K562 (cell line): ENCODE measurements around the gene SULT6B1. TPM values are rescaled to one million over a fixed set of nuclear protein-coding genes. Genes with fewer than 3 reads are reported as not detected.
A peak's percentile ranks its signal among the peaks of the same experiment; 100 is the strongest.

ENCODE experiments used
- ATAC-seq: fragments of 200-7000 bp; cut with Tn5 transposase; 3 replicates; pipeline ENCODE4 v1.9.1; 2020; ENCODE audit warnings: moderate library complexity
- BruUV-seq: library from RNA; stranded (reverse); fragments of 400-500 nt; replicated peaks from 2 replicates; lab custom pipeline; 2021; lab: Mats Ljungman, UMichigan
- CTCF ChIA-PET: fragments of 300-600 bp; formaldehyde crosslinking; extraction: SDS; loops from one replicate; lab custom pipeline; 2021; ENCODE audit warnings: low intra/inter-chr PET ratio; lab: Yijun Ruan, JAX
- POLR2A ChIA-PET: fragments of 300-600, 350-650 bp; sonication (Branson Sonifier 250); formaldehyde crosslinking; extraction: SDS; loops from one replicate; lab custom pipeline; 2021; ENCODE audit warnings: antibody characterized with exemption, inconsistent platforms; lab: Yijun Ruan, JAX
- DNase-seq, 4 experiments: peaks; one replicate each; pipeline versions ENCODE4 v3.0.0 to v3.0.0-alpha.2; 2011 to 2018; ENCODE audit warnings: low spot score in 3 of 4, mixed read lengths in 3 of 4; ENCODE audit errors: extremely low read depth in 1 of 4
- FAIRE-seq: peaks from 2 replicates; lab custom pipeline; 2011; peaks lifted over from hg19 to GRCh38; lab: Jason Lieb, UNC
- H2AFZ ChIP-seq: 2 replicates; pipeline ENCODE4 v1.6.0; 2011; ENCODE audit warnings: low read depth, low read length, control low read depth, inconsistent platforms
- H3K27ac ChIP-seq: fragments of 200-600 bp; 3 replicates; pipeline ENCODE4 v1.8.0; 2011; ENCODE audit warnings: low read depth, mild to moderate bottlenecking, control low read depth, inconsistent platforms, low read length, moderate library complexity, mixed read lengths; ENCODE audit errors: extremely low read depth
- H3K27me3 ChIP-seq, 2 experiments: fragments of 300-600 bp in 1 of 2; 2 replicates in 1 of 2; 3 replicates in 1 of 2; pipeline versions ENCODE4 v1.6.0 to v1.8.0; 2011; ENCODE audit warnings: inconsistent platforms in 2 of 2, low read length in 2 of 2, mild to moderate bottlenecking in 1 of 2, mixed read lengths in 1 of 2, moderate library complexity in 1 of 2; ENCODE audit not compliant: control insufficient read depth in 2 of 2, insufficient read depth in 2 of 2
- H3K36me3 ChIP-seq: fragments of 300-600 bp; 3 replicates; pipeline ENCODE4 v1.8.0; 2011; ENCODE audit warnings: mild to moderate bottlenecking, low read length, inconsistent platforms; ENCODE audit not compliant: control insufficient read depth, insufficient read depth
- H3K4me1 ChIP-seq, 2 experiments: fragments of 200-600 bp in 1 of 2; replicated peaks in 1 of 2; 2 replicates in 1 of 2; 3 replicates in 1 of 2; pipeline versions ENCODE4 v1.5.1 to v1.8.0; 2011; ENCODE audit warnings: inconsistent platforms in 2 of 2, low read length in 2 of 2, mild to moderate bottlenecking in 1 of 2, mixed read lengths in 1 of 2, moderate library complexity in 1 of 2; ENCODE audit not compliant: control insufficient read depth in 2 of 2, insufficient read depth in 2 of 2
- H3K4me2 ChIP-seq: 2 replicates; pipeline ENCODE4 v1.6.1; 2011; ENCODE audit warnings: low read length, control low read depth, inconsistent platforms, mixed read lengths; ENCODE audit not compliant: insufficient read depth
- H3K4me3 ChIP-seq: fragments of 200-600 bp; sonication (generic), shearing (Covaris generic); 2 replicates; pipeline ENCODE4 v1.5.1; 2016; ENCODE audit warnings: control low read depth, inconsistent platforms
- H3K79me2 ChIP-seq: fragments of 200-600 bp; 3 replicates; pipeline ENCODE4 v1.8.0; 2011; ENCODE audit warnings: low read length, inconsistent platforms; ENCODE audit not compliant: control insufficient read depth, insufficient read depth
- H3K9ac ChIP-seq, 2 experiments: 2 replicates each; pipeline versions ENCODE4 v1.6.0 to v1.6.1; 2011; ENCODE audit warnings: low read depth in 2 of 2, low read length in 2 of 2, control low read depth in 1 of 2, inconsistent platforms in 1 of 2, mild to moderate bottlenecking in 1 of 2, mixed read lengths in 1 of 2; ENCODE audit not compliant: insufficient read depth in 1 of 2
- H3K9me1 ChIP-seq: one replicate; pipeline ENCODE4 v1.6.0; 2011; ENCODE audit warnings: inconsistent platforms, mild to moderate bottlenecking, low read length, moderate library complexity; ENCODE audit not compliant: control insufficient read depth, insufficient read depth
- H3K9me3 ChIP-seq: replicated peaks from 2 replicates; pipeline ENCODE4 v1.5.1; 2011; ENCODE audit warnings: low read depth, low read length, inconsistent platforms; ENCODE audit not compliant: control insufficient read depth, insufficient read depth
- H4K20me1 ChIP-seq: replicated peaks from 2 replicates; pipeline ENCODE4 v1.6.1; 2011; ENCODE audit warnings: low read length, inconsistent platforms, mixed read lengths; ENCODE audit not compliant: control insufficient read depth, insufficient read depth
- C11orf30 ChIP-seq: fragments of 450-650 bp; IDR thresholded peaks from 2 replicates; pipeline ENCODE4 v1.6.1; 2016; ENCODE audit warnings: low read depth, mild to moderate bottlenecking
- CBFA2T2 ChIP-seq: fragments of 450-650 bp; conservative IDR thresholded peaks from 2 replicates; pipeline ENCODE4 v1.6.1; 2017; ENCODE audit warnings: mild to moderate bottlenecking
- CBFA2T3 ChIP-seq: fragments of 450-650 bp; IDR thresholded peaks from 2 replicates; pipeline ENCODE4 v1.6.1; 2017
- CBFB ChIP-seq: sonication (generic); formaldehyde crosslinking; IDR thresholded peaks from 2 replicates; pipeline ENCODE4 v1.4.0; 2020; ENCODE audit warnings: mild to moderate bottlenecking, missing genetic modification reagents
- CHCHD3 ChIP-seq: fragments of 250-450 bp; sonication (Bioruptor Pico); IDR thresholded peaks from 2 replicates; pipeline ENCODE4 v2.1.2; 2022; ENCODE audit warnings: mild to moderate bottlenecking
- FOSL1 ChIP-seq: fragments of 200-800 bp; sonication (Bioruptor generic); conservative IDR thresholded peaks from 2 replicates; pipeline ENCODE4 v1.6.1; 2016; ENCODE audit warnings: missing genetic modification characterization, missing compliant biosample characterization
- GABPB1 ChIP-seq: sonication (generic); formaldehyde crosslinking; IDR thresholded peaks from 2 replicates; pipeline ENCODE4 v1.8.0; 2022; ENCODE audit warnings: mild to moderate bottlenecking, missing genetic modification reagents
- GTF2E2 ChIP-seq: fragments of 200-800 bp; sonication (Bioruptor generic); IDR thresholded peaks from 2 replicates; pipeline ENCODE4 v1.6.1; 2016; ENCODE audit warnings: missing genetic modification characterization, missing compliant biosample characterization
- HNRNPL ChIP-seq: fragments of 200-400 bp; formaldehyde crosslinking; IDR thresholded peaks from 2 replicates; pipeline ENCODE4 v1.6.1; 2017; ENCODE audit warnings: low read depth, mild to moderate bottlenecking, low read length
- MAFF ChIP-seq: IDR thresholded peaks from 2 replicates; pipeline ENCODE4 v1.6.1; 2012; ENCODE audit warnings: low read length, improper control_type of control experiment
- MAFK ChIP-seq: IDR thresholded peaks from 2 replicates; pipeline ENCODE4 v1.6.1; 2011; ENCODE audit warnings: low read length, improper control_type of control experiment
- MITF ChIP-seq: IDR thresholded peaks from 2 replicates; pipeline ENCODE4 v1.6.1; 2014; ENCODE audit warnings: antibody characterized with exemption
- NR2C1 ChIP-seq, 2 experiments: fragments of 450-650 bp; IDR thresholded peaks; 2 replicates each; pipeline ENCODE4 v1.6.1; 2017; ENCODE audit warnings: mild to moderate bottlenecking in 2 of 2, antibody characterized with exemption in 1 of 2, inconsistent platforms in 1 of 2, missing compliant biosample characterization in 1 of 2, missing genetic modification characterization in 1 of 2
- SAFB ChIP-seq: fragments of 200-400 bp; formaldehyde crosslinking; IDR thresholded peaks from 2 replicates; pipeline ENCODE4 v1.6.1; 2017; ENCODE audit warnings: low read depth, low read length, borderline replicate concordance
- TEAD1 ChIP-seq, 2 experiments: fragments of 450-650 bp in 1 of 2; sonication (generic) in 1 of 2; formaldehyde crosslinking; IDR thresholded peaks; 2 replicates each; pipeline versions ENCODE4 v1.4.0 to v1.8.0; 2020 to 2022; ENCODE audit warnings: mild to moderate bottlenecking in 2 of 2, missing genetic modification reagents in 1 of 2
- THRAP3 ChIP-seq: fragments of 450-650 bp; IDR thresholded peaks from 2 replicates; pipeline ENCODE4 v1.6.1; 2016; ENCODE audit warnings: mild to moderate bottlenecking, inconsistent platforms, borderline replicate concordance
- ZNF316 ChIP-seq: fragments of 450-650 bp; IDR thresholded peaks from 2 replicates; pipeline ENCODE4 v1.6.1; 2016
- ZNF347 ChIP-seq: fragments of 450-650 bp; formaldehyde crosslinking; IDR thresholded peaks from 2 replicates; pipeline ENCODE4 v1.4.0; 2020; ENCODE audit warnings: low read depth, mild to moderate bottlenecking, moderate library complexity
- ZNF512 ChIP-seq: IDR thresholded peaks from 2 replicates; pipeline ENCODE4 v1.6.1; 2016; ENCODE audit warnings: missing genetic modification characterization, missing compliant biosample characterization
- ZNF75A ChIP-seq: fragments of 450-650 bp; formaldehyde crosslinking; IDR thresholded peaks from 2 replicates; pipeline ENCODE4 v1.4.0; 2020; ENCODE audit warnings: mild to moderate bottlenecking
- WGBS: fragments of 100-300 bp; shearing (Covaris generic); methylation state at CpG from one replicate; pipeline ENCODE4 v1.1.6; 2016; ENCODE audit warnings: low coverage, mixed read lengths; ENCODE audit not compliant: insufficient coverage; ENCODE audit errors: missing lambda C conversion rate; 5-methylcytosine and 5-hydroxymethylcytosine counted together
- in situ Hi-C: fragments of 300-500 bp; cut with MboI; formaldehyde crosslinking; loops from 4 replicates; pipeline ENCODE4 v1.15.0; 2018; ENCODE audit warnings: inconsistent platforms, mixed read lengths
- intact Hi-C: fragments of 100-400 bp; cut with micrococcal nuclease; formaldehyde crosslinking; loops from 2 replicates; pipeline ENCODE4 v1.14.2; 2022
- polyA plus RNA-seq, 8 experiments: library from polyadenylated mRNA; depleted of rRNA in 4 of 8; stranded (reverse) in 5 of 8; unstranded in 3 of 8; fragments of >200 nt; fragmentation: Nextera tagmentation in 2 of 8; fragmentation: Illumina TruSeq in 1 of 8; extraction: Ambion mirVana in 2 of 8; extraction: Trizol in 1 of 8; gene quantifications; 2 replicates each; pipeline versions ENCODE4 v1.2.1 to v1.2.3, GENCODE V29; 2011 to 2014; ENCODE audit warnings: inconsistent platforms in 1 of 8, missing spikeins in 1 of 8
- total RNA-seq, 7 experiments: library from RNA; depleted of rRNA in 6 of 7; stranded (reverse); fragments of >200 nt in 6 of 7; fragmentation: Illumina TruSeq in 2 of 7; extraction: Trizol in 2 of 7; gene quantifications; 2 replicates each; pipeline versions ENCODE4 v1.2.1 to v1.2.3, GENCODE V29; 2011 to 2021; ENCODE audit warnings: low replicate concordance in 1 of 7

The SULT6B1 gene
- total and polyA plus RNA-seq, 9 of the 15 experiments (the other 6 are each of a cell fraction or from before 2014, with no cell fraction given): not detected

GRCh38 chr2:37181726-37182684 lies 6.5 kb downstream of the SULT6B1 start:
- POLR2A ChIA-PET: interaction anchor here (1.1 to 1.4 kb wide), 2 partner anchors 8 to 12 kb away, joined by 3 read pairs; no protein-coding TSS in a partner anchor
- Histone ChIP-seq H2AFZ (no peak overlapping the region), H3K36me3 (no peaks in the 10 kb centered on the region), H3K27ac (no peak overlapping the region), H3K9ac (no peak overlapping the region), H3K9me3 (no peaks in the 10 kb centered on the region), H3K79me2 (no peaks in the 10 kb centered on the region), H3K27me3 (peaks cover 4 to 6% of the 10 kb centered on the region in 2 experiments; a peak in 3 of 5 replicates), H3K9me1 (no peaks in the 10 kb centered on the region), H3K4me3 (no peak overlapping the region), H4K20me1 (no peaks in the 10 kb centered on the region), H3K4me1 (peaks cover 5 to 11% of the 10 kb centered on the region in 2 experiments; a peak in 3 of 5 replicates), H3K4me2 (no peak overlapping the region)
- no peak for DNase-seq
- no peak for FAIRE-seq
- CTCF ChIA-PET: no interaction called here
- in situ Hi-C loops (no loop called here), intact Hi-C loops (no loop called here)
- 8% methylated on average over 17 of the region's 17 CpGs for WGBS
- no TSS peak for BruUV-seq
- 0 out of 3 replicates have a peak, but pooled peaks have one; percentile 29 for ATAC-seq
- no peak for TF ChIP-seq ZNF347 (CRISPR knock-in tag)
- TF ChIP-seq SAFB: no peak
- peak; percentile 69 for TF ChIP-seq C11orf30
- no peak for TF ChIP-seq MITF
- peak; percentile 35; the same call in 1 of the 2 replicates for TF ChIP-seq ZNF316
- TF ChIP-seq HNRNPL: no peak
- 0 out of 4 replicates have a peak, but pooled peaks of 1 of the 2 experiments have one; percentile 19 for TF ChIP-seq TEAD1 (CRISPR knock-in tag; IDR thresholded peaks at IDR 0.05)
- no peak for TF ChIP-seq CBFB (CRISPR knock-in tag)
- peak; percentile 21 for TF ChIP-seq CBFA2T2
- TF ChIP-seq THRAP3: no peak
- no peak for TF ChIP-seq GTF2E2 (tag)
- no peak for TF ChIP-seq GABPB1
- peak; percentile 28; the same call in 1 of the 2 replicates for TF ChIP-seq MAFF
- no peak for TF ChIP-seq NR2C1 (IDR thresholded peaks at IDR 0.05)
- TF ChIP-seq NR2C1 (tag; IDR thresholded peaks at IDR 0.05): no peak
- TF ChIP-seq ZNF75A (CRISPR knock-in tag): no peak
- TF ChIP-seq FOSL1 (tag): 0 out of 2 replicates have a peak, but pooled peaks have one; percentile 38
- TF ChIP-seq CBFA2T3: peak; percentile 47; the same call in 1 of the 2 replicates
- TF ChIP-seq MAFK: peak; percentile 44; the same call in 1 of the 2 replicates
- TF ChIP-seq ZNF512 (tag): peak; percentile 76
- TF ChIP-seq CHCHD3 (CRISPR knock-in tag): no peak
